Activated T-cell treated with anti-CD3 and anti-CD28 coated beads for 48 hours (primary cell): Measurements from ENCODE around the gene SYTL3.
A peak's percentile ranks its signal among the peaks of the same experiment; 100 is the strongest.
"Not testable (repeated sequence)": the region's sequence is repeated elsewhere in the genome, so short reads cannot be mapped to it uniquely, and the experiment has no call there.

Experiments used
- DNase-seq: peaks from one replicate; pipeline ENCODE4 v3.0.0-alpha.2; 2020; ENCODE audit warnings: low read depth

Gene SYTL3

GRCh38 chr6:158642097-158642601, 7.7 kb upstream of the SYTL3 start:
- DNase-seq: no peak

- no peak for DNase-seq
Observed at GRCh38 chr6:158643836-158644230, 6.0 kb upstream of the SYTL3 start.

GRCh38 chr6:158644231-158645063, 5.4 kb upstream of the SYTL3 start, which contains the start of gene DYNLT1:
Gene DYNLT1 (minus strand): TSS chr6:158644743. CDS start chr6:158644708, 35 bp downstream.
- DNase-seq: peak; percentile 95

- no peak for DNase-seq
Observed at GRCh38 chr6:158645064-158646022, 4.5 kb upstream of the SYTL3 start.

GRCh38 chr6:158646023-158646910, 3.6 kb upstream of the SYTL3 start:
- no peak for DNase-seq

- DNase-seq: no peak
Observed at GRCh38 chr6:158647501-158647900, 2.4 kb upstream of the SYTL3 start.

GRCh38 chr6:158648682-158649131, 1.1 kb upstream of the SYTL3 start:
- DNase-seq: no peak

GRCh38 chr6:158651981-158652737, 2.3 kb downstream of the SYTL3 start:
- DNase-seq: not testable (repeated sequence)

GRCh38 chr6:158653577-158654354, 3.9 kb downstream of the SYTL3 start:
- DNase-seq: peak; percentile 81

GRCh38 chr6:158654498-158654897, 4.6 kb downstream of the SYTL3 start:
- no peak for DNase-seq

- DNase-seq: no peak
Observed at GRCh38 chr6:158654960-158655489, 5.2 kb downstream of the SYTL3 start.

- DNase-seq: no peak
Observed at GRCh38 chr6:158655569-158656450, 6.0 kb downstream of the SYTL3 start.

GRCh38 chr6:158656986-158657385, 7.1 kb downstream of the SYTL3 start:
- DNase-seq: not testable (repeated sequence)

- no peak for DNase-seq
Observed at GRCh38 chr6:158660333-158660754, 10.5 kb downstream of the SYTL3 start.

GRCh38 chr6:158661156-158661685, 11.4 kb downstream of the SYTL3 start:
- DNase-seq: no peak

- DNase-seq: no peak
Observed at GRCh38 chr6:158662607-158662953, 12.7 kb downstream of the SYTL3 start.

- no peak for DNase-seq
Observed at GRCh38 chr6:158662954-158663624, 13.2 kb downstream of the SYTL3 start.
